Posterior cingulate gyrus (tissue), 11 donors: Measurements from ENCODE around the gene HIP1.
"Not testable (repeated sequence)": the region's sequence is repeated elsewhere in the genome, so short reads cannot be mapped to it uniquely, and the experiment has no call there.

ENCODE experiments used
- DNase-seq, 10 donors: peaks; one replicate each; pipeline versions ENCODE4 v3.0.0 to v3.0.0-alpha.2; 2020 to 2021; ENCODE audit warnings: mixed read lengths in 3 of 10
- intact Hi-C: fragments of 100-400 bp; cut with DNase I; formaldehyde crosslinking; loops from one replicate; pipeline ENCODE4 v1.15.1; 2023

Gene HIP1

DNA sequence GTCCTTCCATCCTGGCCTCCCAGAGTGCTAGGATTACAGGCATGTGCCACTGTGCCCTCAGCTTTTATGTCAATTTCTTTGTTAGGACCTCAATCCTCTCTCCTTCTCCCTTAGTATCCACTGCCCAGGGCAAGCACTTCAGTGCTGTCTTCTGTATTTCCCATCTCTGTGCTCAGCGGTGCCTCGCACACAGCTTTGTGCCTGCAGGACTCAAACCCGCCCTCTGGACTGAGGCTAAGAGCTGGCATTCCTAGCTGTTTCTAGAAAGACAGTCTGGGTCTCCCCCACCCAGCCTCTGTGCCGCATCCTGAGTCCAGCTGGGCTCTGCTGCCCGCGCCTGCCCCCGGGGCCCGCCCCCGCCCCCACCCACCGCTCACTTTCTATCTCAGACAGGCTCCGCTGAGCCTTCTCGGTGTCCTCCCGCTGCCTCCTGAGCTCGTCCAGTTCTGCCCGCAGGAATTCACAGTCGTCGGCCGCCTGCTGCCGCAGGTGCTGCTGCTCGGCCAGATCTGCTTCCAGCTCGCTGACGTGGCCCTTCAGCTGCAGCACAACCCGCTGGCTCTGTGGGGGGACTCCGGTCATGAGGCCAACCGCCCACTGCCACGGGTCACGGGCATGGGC is 179.3 kb downstream of the HIP1 start:
- peak in 5 of 10 donors; percentile 21 to 88 (median 75) for DNase-seq
- intact Hi-C loops = no loop called here

DNA sequence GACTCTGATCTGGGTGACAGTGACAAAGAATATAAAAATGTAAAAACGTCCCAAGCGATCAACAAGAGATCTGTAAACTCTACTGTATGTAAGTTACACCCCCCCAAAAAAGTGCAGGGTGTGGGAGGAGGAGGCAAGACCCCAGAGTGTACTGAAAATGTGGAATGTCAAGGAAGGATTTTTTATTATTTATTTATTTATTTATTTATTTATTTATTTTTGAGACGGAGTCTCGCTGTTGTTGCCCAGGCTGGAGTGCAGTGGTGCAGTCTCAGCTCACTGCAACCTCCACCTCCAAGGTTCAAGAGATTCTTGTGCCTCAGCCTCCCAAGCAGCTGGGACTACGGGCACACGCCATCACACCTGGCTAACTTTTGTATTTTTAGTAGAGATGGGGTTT is 181.9 kb downstream of the HIP1 start:
- intact Hi-C loops, DNase-seq: not testable (repeated sequence)

DNA sequence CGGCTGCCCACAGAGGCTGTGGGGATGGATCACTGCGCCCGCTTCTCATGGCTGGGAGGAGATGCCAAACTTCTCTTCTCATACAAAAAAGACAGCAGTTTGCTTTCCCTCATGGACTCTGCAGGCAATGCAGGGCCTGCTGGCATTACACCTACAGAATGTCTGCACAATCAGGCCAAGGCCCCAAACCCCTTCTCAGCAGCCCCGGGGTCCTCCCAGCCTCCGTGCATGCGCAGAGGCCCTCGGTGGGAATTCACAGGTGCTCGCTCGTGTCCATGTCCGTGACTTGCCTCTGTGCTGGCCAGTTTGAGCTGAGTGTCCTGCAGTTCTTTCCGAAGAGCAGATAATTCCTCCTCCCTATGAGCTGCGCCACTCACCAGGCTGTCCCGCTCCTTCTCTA is 183.0 kb downstream of the HIP1 start:
- peak in 1 of 10 donors; percentile 72 for DNase-seq
- intact Hi-C loops = no loop called here

DNA sequence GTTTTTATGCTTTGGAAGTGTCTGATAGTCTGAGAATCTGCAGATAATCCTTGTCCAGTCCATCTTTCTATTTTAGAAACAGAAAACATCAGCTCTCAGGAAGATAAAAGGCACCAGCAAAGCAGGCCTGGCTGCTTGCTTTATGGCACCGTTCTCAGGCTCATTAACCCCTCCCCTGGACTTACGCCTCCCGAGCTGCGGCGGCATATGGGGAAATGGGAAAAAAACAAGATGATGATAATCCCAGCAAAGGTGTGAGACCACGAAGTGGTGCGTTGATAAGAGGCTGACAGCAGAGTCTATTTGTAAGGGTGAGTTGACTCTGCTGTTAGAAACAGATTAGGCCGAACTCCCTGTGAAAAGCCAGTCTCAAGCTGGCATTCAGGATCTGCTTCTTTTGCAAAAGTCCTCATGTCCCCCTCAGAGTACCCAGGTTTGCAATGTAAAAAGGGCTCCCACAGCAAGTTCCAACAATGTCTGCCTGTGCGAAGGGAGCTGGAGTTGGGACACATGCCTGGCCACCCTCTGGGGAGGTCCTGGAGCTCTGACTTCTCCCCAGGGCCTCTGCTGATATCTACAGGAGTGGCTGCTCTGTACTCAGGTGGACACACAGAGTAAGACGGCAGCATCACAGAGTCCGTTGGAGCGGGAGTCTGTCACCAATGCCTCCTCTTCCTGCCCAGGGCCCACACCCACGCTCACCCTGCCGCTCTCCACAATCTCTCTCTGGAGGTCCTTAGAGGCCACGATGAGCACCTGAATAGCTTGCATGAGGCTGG is 192.3 kb downstream of the HIP1 start:
- DNase-seq = peak in 3 of 10 donors; percentile 11 to 24 (median 18)
- intact Hi-C loops = no loop called here

DNA sequence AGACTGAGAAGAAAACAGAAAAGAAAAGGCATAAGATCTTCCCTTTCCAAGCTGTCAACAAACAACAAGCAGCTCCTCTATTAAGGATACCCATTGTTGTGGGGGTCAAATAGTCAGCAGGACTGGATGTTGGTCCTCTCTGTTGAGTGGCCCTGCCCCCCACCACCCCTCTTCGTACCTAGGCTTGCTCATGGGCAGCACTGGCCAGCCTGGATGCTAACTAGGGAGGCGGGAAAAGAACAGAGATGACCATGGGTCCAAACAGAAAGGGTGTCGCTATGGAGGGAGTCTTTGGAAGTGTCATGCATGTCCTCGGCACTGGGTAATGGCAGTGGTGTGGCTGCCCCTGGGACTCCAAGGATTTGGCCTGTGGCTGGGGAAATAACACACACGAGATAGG is 201.0 kb downstream of the HIP1 start:
- DNase-seq = peak in 1 of 10 donors; percentile 12
- intact Hi-C loops = no loop called here

DNA sequence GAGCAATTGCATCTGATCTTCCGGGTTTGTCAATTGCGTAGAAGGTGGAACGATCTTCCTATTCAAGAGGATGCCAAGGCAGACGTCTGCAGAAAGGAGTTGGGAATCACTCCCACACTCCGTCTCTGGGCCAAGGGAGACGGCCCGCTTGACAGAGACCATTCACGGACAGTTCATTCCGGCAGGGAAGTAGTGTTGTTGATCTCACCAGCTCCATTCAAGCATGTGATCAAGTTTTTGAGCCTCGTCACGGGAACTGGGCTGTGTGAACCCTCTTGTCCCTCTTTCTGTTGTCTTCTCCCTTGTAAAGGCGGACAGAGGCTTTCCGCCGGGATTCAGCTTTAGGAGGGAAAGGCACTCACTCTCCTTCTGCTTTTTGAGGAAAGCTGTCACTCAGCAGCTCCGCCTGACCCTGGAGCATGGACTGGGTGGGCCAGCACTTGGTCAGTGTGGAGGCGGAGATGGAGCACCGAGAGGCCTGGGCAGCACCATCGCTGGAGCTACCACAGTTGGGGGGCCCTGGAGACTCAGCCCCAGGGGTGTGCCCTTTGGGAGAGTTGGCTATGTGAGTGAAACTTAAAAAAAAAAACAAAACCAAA is 201.7 kb downstream of the HIP1 start:
- intact Hi-C loops = no loop called here
- peak in 1 of 10 donors; percentile 69 for DNase-seq

DNA sequence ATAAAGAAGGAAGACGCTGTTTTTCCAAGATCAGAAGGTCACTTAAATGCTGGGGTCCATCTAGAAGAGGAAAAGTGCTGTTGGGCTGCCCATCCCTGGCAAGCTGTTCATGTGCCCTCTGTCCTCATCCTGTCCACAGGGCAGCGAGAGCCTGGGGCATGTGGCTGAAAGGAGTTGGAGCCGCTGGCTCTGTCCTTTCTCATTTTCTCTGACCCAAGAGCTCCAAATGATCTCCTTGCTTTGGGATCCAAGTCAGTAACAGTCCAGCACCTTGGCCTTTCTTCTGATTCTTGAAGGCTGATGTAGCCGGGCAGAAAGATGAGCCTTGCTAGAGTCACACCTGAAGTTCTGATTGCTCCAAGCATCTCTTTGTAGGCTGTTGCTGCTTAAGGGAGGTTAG is 202.2 kb downstream of the HIP1 start:
- peak in 1 of 10 donors; percentile 9 for DNase-seq
- intact Hi-C loops = no loop called here

DNA sequence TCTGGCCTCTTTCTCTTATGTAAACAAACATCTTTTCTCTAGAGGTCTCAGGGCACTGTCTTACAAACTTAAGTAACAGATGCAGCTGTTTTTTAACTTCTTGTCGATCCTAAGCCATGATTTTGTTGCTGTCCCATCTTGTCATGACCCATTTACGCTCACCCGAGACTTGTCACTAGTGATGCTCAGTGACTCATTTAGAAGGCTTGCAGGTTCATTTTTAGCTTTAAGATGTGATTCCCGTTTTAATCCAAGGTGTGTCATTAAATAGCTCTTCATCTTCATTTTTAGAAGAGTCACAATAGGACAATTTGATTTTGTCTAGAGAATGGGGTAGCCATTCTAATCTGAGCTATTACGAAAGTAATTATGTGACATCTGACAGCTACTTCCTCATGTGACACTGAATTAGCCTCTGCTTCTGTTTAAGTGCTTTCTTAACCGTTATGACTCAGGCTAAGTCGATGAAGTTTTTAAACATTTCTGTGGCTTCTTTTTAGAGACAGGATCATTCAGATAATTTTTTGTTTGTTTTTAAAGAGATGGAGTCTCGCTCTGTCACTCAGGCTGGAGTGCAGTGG is 203.9 kb downstream of the HIP1 start:
- intact Hi-C loops = no loop called here
- DNase-seq = no peak

DNA sequence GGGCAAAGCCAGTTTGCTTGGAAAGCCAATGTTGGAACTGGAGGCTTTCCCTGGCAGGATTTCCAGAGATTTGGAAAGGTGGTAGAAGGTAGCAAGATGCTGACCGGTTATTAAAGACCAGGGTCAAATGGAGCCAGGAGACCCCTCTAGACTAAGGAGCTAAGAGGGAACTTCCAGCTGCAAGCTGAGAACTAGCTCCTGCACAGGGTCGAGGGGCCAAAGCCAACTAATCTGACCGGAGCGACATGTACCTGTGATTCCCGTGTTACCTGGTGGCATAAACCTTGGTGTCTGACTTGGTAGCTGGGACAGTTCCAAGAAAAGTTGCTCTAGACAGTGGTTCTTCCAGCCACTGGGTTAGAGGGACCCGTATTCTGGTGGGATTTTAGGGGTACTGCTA is 204.8 kb downstream of the HIP1 start:
- DNase-seq = peak in 1 of 10 donors; percentile 21
- intact Hi-C loops = no loop called here

DNA sequence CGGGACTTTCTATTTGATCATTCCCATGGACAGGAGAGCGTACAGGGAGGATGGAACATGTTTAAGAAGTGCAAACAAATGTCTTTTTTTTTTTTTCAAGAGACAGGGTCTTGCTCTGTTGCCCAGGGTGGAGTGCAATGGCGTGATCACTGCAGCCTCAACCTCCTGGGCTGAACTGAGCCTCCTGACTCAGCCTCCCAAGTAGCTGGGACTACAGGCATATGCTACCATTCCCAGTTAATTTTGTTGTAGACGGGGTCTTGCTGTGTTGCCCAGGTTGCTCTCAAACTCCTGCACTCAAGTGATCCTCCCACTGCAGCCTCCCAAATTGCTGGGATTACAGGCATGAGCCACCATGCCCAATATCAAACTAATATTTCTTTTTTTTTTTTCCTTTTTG is 206.1 kb downstream of the HIP1 start:
- peak in 1 of 10 donors; percentile 22 for DNase-seq
- intact Hi-C loops = no loop called here

DNA sequence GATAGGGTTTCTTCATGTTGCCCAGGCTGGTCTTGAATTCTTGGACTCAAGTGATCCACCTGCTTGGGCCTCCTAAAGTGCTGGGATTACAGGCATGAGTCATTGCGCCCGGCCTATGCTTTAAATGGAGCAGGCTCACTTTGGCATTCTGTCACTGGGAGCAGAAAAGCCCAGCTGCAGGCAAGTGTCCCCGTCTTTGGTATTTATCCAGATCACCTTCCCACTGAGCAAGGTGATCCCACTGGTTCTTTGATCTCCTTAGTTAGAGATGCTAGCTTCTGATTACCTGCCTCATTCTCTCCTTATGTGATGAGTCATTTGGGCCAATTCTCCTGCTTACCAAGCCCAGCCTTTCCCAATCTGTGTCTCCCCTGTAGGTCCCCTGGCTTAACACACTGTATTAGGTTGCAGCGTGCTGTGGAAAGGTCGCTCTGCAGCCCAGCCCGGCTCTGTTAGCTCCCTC is 207.4 kb downstream of the HIP1 start:
- DNase-seq = peak in 1 of 10 donors; percentile 16
- intact Hi-C loops = no loop called here

DNA sequence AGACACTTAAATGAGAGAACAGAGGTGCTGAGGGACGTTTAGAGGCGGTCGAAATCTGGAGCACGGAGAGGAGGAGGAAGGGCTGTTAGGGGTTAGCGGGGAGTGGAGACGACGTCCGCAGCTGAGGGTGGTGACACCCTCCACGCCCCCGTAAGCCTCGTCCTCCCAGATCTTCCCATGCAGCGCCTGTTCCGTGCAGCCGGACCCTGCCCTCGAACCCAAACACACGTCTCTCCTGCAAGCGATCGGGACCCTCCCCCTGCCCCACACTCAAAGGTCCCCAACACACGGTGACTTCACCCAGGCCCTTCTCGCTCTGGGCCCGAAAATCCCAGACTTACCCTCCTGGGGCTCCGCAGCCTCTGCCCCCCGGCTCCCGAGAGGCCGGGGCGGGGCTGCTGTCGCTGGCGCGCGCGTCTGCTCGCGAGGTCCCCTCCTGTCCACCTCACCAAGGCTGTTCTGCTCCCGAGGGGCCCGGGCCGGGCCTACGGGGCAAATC is 211.5 kb downstream of the HIP1 start:
- DNase-seq = peak in 2 of 10 donors; percentile 66 to 83
- intact Hi-C loops = not testable (repeated sequence)

DNA sequence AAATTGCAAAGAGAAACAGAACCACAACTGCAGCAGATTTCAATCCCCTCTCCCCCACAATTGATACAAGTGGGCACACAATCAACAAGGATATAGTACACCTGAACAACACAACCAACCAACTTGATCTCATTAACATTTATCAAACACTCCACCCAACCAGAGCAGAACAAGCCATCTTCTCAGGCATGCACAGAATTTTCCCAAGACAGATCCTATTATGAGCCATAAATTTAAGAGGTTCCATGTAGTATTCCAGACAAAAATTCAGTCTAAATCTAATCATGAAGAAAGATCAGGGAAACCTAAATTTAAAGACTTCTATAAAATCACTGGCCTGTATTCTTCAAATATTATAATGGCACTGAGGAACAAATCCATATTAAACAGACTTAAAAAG is 217.0 kb downstream of the HIP1 start:
- DNase-seq, intact Hi-C loops: not testable (repeated sequence)

DNA sequence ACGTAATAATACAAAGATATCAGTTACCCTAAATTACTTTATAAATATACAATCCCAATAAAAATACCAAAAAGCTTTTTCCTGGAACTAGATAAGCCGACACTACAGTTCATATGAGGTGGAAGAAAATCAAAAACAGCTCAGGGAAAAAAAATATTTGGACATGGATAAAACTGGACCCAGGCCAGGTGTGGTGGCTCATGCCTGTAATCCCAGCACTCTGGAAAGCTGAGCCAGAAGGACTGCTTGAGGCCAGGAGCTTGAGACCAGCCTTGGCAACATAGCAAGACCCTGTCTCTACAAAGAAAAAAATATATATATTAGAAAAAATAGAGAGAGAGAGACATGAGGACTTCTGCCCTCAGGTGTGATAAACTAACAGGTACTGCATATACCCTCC is 219.9 kb downstream of the HIP1 start:
- intact Hi-C loops, DNase-seq: not testable (repeated sequence)

DNA sequence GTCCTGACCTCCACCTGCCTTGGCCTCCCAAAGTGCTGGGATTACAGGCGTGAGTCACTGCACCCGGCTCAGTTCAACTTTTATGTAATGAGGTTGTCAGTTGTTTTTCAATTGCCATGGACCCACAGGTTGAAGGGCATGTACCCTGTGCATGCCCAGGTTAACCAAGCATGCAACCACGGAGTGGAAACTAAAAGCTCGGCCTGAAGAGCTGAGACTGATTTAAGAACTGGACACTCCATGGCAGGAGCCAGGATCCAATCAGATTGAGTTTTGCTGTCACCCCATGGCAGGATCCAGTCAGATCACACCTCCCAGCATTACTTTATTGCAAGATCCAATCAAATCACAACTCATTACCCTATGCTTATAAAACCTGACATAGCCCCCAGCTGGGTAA is 229.7 kb downstream of the HIP1 start:
- intact Hi-C loops, DNase-seq: not testable (repeated sequence)

DNA sequence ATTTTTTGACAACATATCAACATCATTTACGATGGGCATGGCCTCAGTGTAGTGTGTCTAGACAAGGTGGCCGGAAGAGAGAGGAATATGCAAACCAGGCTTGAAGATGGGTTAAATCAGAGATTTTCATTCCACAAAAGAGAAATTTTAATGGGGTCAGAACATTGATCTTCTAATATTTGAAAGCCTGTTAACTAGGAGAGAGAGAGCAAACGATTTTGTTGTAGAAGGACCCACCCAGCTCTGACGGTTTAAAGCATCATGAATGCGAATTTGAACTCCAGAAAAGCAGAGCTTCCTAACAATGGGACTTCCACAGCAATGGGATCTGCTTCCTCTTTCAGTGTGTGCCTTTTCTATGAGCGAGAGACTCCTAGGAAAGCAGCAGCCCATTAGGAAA is 246.7 kb downstream of the HIP1 start, which contains the start of gene SPDYE5:
Gene SPDYE5 (plus strand): TSS at position 301 of the 400 bp plus-strand sequence. CDS start 1,728 bp downstream, outside the sequence.
- DNase-seq, intact Hi-C loops: not testable (repeated sequence)

DNA sequence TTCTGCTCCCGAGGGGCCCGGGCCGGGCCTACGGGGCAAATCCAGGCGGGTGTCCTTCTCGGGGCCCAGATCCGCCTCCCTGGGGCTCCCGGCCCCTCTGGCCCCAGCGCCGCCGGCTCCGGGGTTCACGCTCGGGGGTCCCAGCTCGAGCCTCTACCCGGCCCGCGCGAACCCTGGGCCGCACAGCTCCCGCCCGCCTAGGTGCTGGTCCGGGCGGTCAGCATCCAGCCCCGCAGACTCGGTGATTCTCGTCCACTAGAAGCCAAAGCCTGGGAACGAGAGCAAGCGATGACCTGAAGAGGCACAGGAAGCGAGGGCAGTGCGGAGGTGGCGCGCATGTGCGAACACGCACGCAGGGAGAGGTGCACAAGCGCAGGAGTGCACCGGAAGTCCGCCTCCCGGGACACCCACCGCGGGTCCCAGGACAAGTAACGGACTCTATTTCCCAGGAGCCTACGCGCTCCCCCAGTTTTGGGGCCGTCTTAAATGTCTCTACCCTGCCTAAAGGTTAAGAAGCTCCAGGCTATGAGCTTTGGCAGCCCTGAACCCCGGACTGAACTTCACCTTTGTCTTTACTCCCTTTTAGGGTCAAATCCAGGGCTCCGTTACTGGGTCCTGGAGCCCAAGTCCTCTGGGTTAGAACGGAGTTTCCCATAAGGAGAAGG is 252.6 kb downstream of the HIP1 start, which contains the start of gene POM121C:
Gene POM121C (minus strand): TSS at position 321 of the 665 bp plus-strand sequence. CDS start 44,803 bp downstream, outside the sequence.
- peak; percentile 79 to 98 (median 92) for DNase-seq
- intact Hi-C loops = not testable (repeated sequence)

DNA sequence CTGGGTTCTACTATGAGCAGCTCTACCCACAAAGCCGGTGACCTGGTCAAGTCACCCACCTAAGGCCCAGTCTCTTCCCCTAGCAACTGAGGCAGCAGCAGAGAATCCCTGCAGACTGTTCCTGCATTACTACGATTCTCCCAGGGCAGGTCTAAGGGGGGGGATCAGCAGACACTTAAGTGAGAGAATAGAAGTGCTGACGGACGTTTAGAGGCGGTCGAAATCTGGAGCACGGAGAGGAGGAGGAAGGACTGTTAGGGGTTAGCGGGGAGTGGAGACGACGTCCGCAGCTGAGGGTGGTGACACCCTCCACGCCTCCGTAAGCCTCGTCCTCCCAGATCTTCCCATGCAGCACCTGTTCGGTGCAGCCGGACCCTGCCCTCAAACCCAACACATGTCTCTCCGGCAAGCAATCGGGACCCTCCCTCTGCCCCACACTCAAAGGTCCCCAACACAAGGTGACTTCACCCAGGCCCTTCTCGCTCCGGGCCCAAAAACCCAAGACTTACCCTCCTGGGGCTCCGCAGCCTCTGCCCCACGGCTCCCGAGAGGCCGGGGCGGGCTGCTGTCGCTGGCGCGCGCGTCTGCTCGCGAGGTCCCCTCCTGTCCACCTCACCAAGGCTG is 253.3 kb downstream of the HIP1 start:
- DNase-seq, intact Hi-C loops: not testable (repeated sequence)
